Measurements from ENCODE around the gene ADAMTS17. TPM values are rescaled to one million over a fixed set of nuclear protein-coding genes. Genes with fewer than 3 reads are reported as not detected.
"Not testable (repeated sequence)": the region's sequence is repeated elsewhere in the genome, so short reads cannot be mapped to it uniquely, and the experiment has no call there.

Gene ADAMTS17
- polyA plus RNA-seq, 3 donors: 0.11 to 2.6 (median 0.76) TPM

DNA sequence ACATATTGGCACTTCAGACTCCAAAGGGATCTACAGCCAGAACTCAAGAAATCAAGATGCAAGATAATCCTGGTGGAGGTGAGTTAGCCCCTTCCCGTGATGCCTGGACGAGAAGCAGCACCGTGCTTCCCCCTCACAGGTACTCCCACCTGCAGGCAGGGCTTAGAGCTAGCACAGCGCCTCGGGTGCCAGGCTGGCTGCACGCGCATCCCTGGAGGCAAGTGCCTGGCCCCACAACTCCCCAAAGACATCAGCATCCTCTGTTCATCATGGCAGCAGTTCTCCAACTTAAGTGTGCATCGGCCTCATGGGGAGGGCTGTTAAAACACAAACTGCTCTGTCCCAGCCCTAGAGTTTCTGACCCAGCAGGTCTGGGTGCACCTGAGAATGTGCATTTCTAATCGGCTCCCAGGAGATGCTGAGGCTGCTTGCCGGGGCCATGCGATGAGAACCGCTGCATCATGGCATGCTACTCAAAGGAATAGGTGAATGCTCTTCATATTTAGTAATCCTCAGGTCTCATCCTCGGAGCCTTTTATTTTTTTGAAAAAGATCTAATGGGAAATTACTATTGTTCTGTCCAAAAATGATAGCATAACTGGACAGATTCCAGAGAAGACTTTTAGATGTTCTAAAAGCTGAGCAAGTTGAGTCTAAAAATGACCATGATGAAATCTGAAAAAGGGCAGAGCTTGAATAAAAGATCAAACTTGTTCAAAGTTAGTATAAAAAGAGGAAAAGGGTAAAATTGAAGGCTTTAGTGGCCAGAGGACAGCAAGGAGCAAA is 244.2 kb downstream of the ADAMTS17 start:
- WGBS, 3 donors: 74 to 90% (median 79%) methylated on average over 13 of the region's 13 CpGs

GRCh38 chr15:100096700-100097099 is 245.1 kb downstream of the ADAMTS17 start:
- WGBS, 3 donors: 89 to 96% (median 91%) methylated on average over 4 of the region's 4 CpGs

More for the DNA sequence above, 244.2 kb downstream of the ADAMTS17 start:
- no peak overlapping the region for H3K27ac ChIP-seq (ENCODE audit: low read depth, low read length)

DNA sequence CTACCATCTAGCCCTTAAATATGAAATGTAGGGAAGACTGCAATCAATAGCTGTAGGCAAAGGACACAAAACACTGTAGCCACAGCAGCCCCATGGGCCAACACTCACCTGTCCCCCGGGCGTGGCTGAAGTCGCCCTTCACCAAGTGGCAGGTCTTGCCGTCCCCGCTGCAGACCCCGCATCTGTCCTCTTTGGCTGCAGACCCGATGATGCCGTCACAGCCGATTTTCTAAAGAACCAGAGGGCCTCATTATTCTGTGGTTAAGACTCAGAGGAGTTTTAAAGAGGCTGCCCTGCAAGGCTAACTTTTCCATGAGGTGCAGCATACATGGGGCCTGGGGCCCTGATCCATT is 245.6 kb downstream of the ADAMTS17 start:
- 89 to 97% (median 94%) methylated on average over 9 of the region's 9 CpGs for WGBS, 3 donors
- H3K27ac ChIP-seq (ENCODE audit: low read depth, low read length): no peak overlapping the region

More at GRCh38 chr15:100096700-100097099, 245.1 kb downstream of the ADAMTS17 start:
- no peak overlapping the region for H3K27ac ChIP-seq (ENCODE audit: low read depth, low read length)

GRCh38 chr15:100095541-100096247 is 246.1 kb downstream of the ADAMTS17 start:
- 84 to 86% (median 86%) methylated on average over 13 of the region's 13 CpGs for WGBS, 3 donors
- no peak overlapping the region for H3K27ac ChIP-seq (ENCODE audit: low read depth, low read length)

- 84 to 95% (median 92%) methylated on average over 3 of the region's 3 CpGs for WGBS, 3 donors
- H3K27ac ChIP-seq (ENCODE audit: low read depth, low read length): no peak overlapping the region
Observed at GRCh38 chr15:100094127-100094510, 247.7 kb downstream of the ADAMTS17 start.

GRCh38 chr15:100093211-100094126 is 248.3 kb downstream of the ADAMTS17 start:
- 68 to 82% (median 71%) methylated on average over 13 of the region's 13 CpGs for WGBS, 3 donors
- H3K27ac ChIP-seq (ENCODE audit: low read depth, low read length): no peak overlapping the region

DNA sequence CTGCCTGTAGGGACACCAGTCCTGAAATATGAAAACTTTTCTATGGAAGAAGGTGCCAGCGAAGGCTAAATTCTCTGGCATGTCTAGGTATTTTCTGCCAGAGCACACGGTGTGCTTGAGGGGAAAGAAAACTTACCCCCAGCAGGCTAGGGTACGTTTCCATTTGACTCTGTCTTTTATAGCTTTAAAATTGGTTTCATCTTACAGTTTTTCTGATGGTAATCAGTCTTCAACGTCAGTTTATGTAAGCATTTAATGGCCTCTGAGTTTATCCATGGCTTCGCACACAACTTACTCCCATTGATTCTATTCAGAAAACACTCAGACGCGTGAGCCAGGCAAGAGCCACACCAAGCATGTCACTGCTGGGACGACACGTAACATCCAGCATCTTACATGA is 249.7 kb downstream of the ADAMTS17 start:
- 80 to 87% (median 84%) methylated on average over 9 of the region's 9 CpGs for WGBS, 3 donors
- H3K27ac ChIP-seq (ENCODE audit: low read depth, low read length): no peak overlapping the region

DNA sequence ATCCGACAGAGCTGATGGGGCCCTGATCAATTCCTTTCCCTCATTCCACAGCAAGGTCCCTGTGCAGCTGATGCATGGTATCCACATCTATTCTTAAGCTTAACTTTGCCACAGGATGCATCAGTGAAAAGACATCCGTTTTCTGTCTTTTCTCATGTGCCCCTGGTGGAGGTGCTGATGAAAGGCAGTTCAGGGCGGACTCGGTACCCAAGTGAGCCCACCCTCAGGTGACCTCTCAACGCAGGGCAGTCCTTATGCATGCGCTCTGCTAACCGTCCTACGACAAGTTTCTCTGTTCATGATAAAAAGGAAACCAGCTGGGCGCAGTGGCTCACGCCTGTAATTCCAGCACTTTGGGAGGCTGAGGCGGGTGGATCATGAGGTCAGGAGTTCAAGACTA is 251.4 kb downstream of the ADAMTS17 start:
- no peak overlapping the region for H3K27ac ChIP-seq (ENCODE audit: low read depth, low read length)
- 84 to 95% (median 89%) methylated on average over 11 of the region's 11 CpGs for WGBS, 3 donors

DNA sequence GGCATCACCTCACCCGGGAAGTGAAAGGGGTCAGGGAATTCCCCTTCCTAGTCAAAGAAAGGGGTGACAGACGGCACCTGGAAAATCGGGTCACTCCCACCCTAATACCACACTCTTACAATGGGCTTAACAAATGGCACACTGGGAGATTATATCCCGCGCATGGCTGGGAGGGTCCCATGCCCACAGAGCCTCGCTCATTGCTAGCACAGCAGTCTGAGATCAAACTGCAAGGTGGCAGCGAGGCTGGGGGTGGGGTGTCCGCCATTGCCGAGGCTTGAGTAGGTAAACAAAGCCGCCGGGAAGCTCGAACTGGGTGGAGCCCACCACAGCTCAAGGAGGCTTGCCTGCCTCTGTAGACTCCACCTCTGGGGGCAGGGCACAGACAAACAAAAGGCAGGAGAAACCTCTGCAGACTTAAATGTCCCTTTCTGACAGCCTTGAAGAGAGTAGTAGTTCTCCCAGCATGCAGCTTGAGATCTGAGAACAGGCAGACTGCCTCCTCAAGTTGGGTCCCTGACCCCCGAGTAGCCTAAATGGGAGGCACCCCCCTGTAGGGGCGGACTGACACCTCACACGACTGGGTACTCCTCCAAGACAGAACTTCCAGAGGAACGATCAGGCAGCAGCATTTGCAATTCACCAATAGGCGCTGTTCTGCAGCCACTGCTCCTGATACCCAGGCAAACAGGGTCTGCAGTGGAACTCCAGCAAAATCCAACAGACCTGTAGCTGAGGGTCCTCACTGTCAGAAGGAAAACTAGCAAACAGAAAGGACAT is 257.5 kb downstream of the ADAMTS17 start:
- not testable (repeated sequence) for H3K27ac ChIP-seq (ENCODE audit: low read depth, low read length)
- 77 to 90% (median 84%) methylated on average over 17 of the region's 17 CpGs for WGBS, 3 donors

- WGBS, 3 donors: 80 to 87% (median 83%) methylated on average over 2 of the region's 2 CpGs
- no peak overlapping the region for H3K27ac ChIP-seq (ENCODE audit: low read depth, low read length)
Observed at GRCh38 chr15:100083572-100083971, 258.2 kb downstream of the ADAMTS17 start.

- 50 to 89% (median 87%) methylated on average over 7 of the region's 7 CpGs for WGBS, 3 donors
- no peak overlapping the region for H3K27ac ChIP-seq (ENCODE audit: low read depth, low read length)
Observed at GRCh38 chr15:100082761-100083402, 258.9 kb downstream of the ADAMTS17 start.

DNA sequence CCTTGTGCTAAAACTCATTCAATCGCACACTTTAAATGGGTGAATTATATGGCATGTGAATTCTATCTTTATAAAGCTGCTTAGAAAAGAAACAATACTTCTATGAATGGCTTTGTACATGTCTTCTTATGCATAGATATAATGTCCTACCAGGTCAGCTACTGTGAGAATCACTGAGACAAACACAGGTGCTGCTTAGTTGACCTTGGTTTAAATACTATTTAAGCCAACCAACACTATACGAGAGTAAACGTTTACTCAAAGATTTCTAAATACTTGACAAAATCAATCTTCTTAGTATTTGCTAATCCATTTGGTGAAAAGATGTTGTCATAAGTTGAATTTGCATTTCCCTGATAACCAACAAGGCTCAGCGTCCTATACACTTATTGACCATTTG is 260.3 kb downstream of the ADAMTS17 start:
- 38 to 91% (median 91%) methylated on average over 4 of the region's 4 CpGs for WGBS, 3 donors
- no peak overlapping the region for H3K27ac ChIP-seq (ENCODE audit: low read depth, low read length)

DNA sequence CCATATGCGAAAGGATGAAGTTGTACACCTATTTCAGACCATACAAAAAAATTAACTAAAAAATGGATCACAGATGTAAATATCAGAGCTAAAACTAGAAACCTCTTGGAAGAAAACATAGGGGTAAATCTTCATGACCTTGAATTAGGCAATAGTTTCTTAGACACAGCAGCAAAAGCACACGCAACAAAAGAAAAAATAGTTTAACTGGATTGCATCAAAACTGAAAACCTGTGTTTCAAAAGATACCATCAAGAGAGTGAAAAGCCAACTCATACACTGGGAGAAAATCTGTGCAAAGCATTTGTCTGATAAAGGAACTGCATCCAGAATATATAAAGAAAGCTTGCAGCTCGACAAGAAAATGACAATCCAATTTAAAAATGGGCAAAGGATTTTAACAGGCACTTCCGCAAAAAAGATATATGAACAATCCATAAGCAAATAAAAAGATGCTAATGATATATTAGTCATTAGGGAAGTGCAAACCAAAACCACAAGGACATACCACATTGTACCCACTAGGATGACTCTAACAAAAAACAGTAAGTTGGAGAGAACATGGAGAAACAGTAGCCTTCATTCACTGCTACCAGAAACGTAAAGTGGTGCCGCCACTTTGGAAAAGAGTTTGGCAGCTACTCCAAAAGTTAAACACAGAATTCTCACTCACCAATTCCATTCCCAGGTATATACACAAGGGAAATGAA is 263.1 kb downstream of the ADAMTS17 start:
- WGBS, 3 donors: 44 to 90% (median 86%) methylated on average over 6 of the region's 6 CpGs

DNA sequence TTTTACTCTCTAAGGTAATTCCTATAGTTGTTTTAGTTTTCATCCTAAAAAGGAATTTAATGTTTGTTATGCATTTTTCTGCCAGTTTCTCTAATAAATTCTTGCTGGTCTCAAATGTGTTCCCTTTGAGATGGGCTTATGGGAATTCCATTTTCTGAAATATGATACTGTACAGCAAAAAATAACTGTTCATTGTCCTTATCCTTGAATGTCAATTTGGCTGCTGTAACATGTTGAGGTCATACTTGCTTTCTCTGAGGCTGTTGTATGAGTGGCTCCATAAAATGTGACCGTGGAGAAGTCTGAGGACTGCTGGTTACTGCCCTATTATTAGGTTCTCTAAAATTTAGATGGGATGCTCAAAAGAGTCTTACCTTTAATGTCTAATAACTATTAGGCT is 266.5 kb downstream of the ADAMTS17 start:
- no peak overlapping the region for H3K27ac ChIP-seq (ENCODE audit: low read depth, low read length)
- 53 to 64% (median 60%) methylated on average over 1 of the region's 1 CpG for WGBS, 3 donors

More for the DNA sequence above, 263.1 kb downstream of the ADAMTS17 start:
- H3K27ac ChIP-seq (ENCODE audit: low read depth, low read length): no peak overlapping the region

- WGBS, 3 donors: 97 to 98% (median 98%) methylated on average over 5 of the region's 5 CpGs
Observed at GRCh38 chr15:100073982-100074381, 267.8 kb downstream of the ADAMTS17 start.

DNA sequence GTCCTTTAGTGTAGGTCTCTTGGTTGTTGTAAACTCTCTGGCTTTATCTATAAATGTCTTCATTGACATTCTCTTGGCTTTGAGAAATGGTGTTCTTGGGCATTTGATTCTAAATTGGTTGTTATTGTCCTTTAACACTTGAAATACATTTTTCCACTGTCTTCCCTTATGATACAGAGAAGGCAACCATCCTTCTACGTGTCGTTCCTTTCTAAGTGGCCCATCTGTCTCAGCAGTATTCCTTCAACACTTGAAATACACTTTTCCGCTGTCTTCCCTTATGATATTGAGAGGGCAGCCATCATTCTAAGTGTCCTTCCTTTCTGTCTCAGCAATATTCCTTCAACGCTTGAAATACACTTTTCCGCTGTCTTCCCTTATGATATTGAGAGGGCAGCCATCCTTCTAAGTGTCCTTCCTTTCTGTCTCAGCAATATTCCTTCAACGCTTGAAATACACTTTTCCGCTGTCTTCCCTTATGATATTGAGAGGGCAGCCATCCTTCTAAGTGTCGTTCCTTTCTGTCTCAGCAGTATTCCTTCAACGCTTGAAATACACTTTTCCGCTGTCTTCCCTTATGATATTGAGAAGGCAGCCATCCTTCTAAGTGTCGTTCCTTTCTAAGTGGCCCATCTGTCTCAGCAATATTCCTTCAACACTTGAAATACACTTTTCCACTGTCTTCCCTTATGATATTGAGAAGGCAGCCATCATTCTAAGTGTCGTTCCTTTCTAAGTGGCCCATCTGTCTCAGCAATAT is 275.1 kb downstream of the ADAMTS17 start:
- H3K27ac ChIP-seq (ENCODE audit: low read depth, low read length): not testable (repeated sequence)
- whole genome bisulfite sequencing, 3 donors: 75 to 85% (median 78%) methylated on average over 9 to 10 of the region's 12 CpGs

More at GRCh38 chr15:100073982-100074381, 267.8 kb downstream of the ADAMTS17 start:
- no peak overlapping the region for H3K27ac ChIP-seq (ENCODE audit: low read depth, low read length)
